Uterus (tissue), 4 donors: ENCODE results near the gene THBS2. TPM values are rescaled to one million over a fixed set of nuclear protein-coding genes. Genes with fewer than 3 reads are reported as not detected.
A peak's percentile ranks its signal among the peaks of the same experiment; 100 is the strongest.

Experiments
- DNase-seq, 2 donors: peaks; one replicate each; pipeline ENCODE4 v3.0.0-alpha.2; 2019 to 2020
- H3K27ac ChIP-seq, 2 donors: fragments of 200-600 bp; sonication (generic); 1 replicate in 1 of 2; 2 replicates in 1 of 2; pipeline ENCODE4 v1.5.1; 2016 to 2018
- H3K27me3 ChIP-seq, 2 donors: fragments of 200-600 bp; sonication (generic); one replicate each; pipeline ENCODE4 v1.5.1; 2018 to 2019; ENCODE audit warnings: control low read depth in 1 of 2
- H3K36me3 ChIP-seq, 2 donors: fragments of 200-600 bp; sonication (generic); one replicate each; pipeline ENCODE4 v1.5.1; 2019; ENCODE audit warnings: control low read depth in 1 of 2
- H3K4me1 ChIP-seq, 2 donors: fragments of 200-600 bp; sonication (generic); one replicate each; pipeline ENCODE4 v1.5.1; 2018 to 2019; ENCODE audit warnings: control low read depth in 1 of 2
- H3K4me3 ChIP-seq, 2 donors: fragments of 200-600 bp; sonication (generic); 1 replicate in 1 of 2; 2 replicates in 1 of 2; pipeline ENCODE4 v1.5.1; 2018 to 2019; ENCODE audit warnings: mild to moderate bottlenecking in 1 of 2
- H3K9me3 ChIP-seq, 2 donors: fragments of 200-600 bp; sonication (generic); one replicate each; pipeline ENCODE4 v1.5.1; 2019; ENCODE audit warnings: control low read depth in 1 of 2
- POLR2A ChIP-seq, 2 donors: fragments of 450-650 bp; IDR thresholded peaks; one replicate each; pipeline ENCODE4 v1.6.1; 2016; ENCODE audit warnings: antibody characterized with exemption in 2 of 2, mild to moderate bottlenecking in 1 of 2, moderate library complexity in 1 of 2
- intact Hi-C: fragments of 100-400 bp; cut with DNase I; formaldehyde crosslinking; loops from one replicate; pipeline ENCODE4 v1.15.1; 2023; ENCODE audit warnings: low total_unique reads
- total RNA-seq, 4 donors: library from RNA; depleted of rRNA in 3 of 4; stranded (reverse); fragments of >200 nt in 3 of 4; gene quantifications; one replicate each; pipeline versions ENCODE4 v1.1.0 to v1.2.4, GENCODE V29; 2014 to 2023
- TF ChIP-seq, protein P1 (sequence below), 4 experiments: fragments of 200-600 bp in 2 of 4; fragments of 450-650 bp in 2 of 4; sonication (generic) in 2 of 4; IDR thresholded peaks; one replicate each; pipeline ENCODE4 v1.5.1; 2016 to 2019; ENCODE audit warnings: antibody characterized with exemption in 4 of 4, mild to moderate bottlenecking in 2 of 4, moderate library complexity in 1 of 4
- donor health status: DM: yes; HTN: yes; CAD: no.

The THBS2 gene
- total RNA-seq, 4 donors from 2014 or later, result 84.0 to 224 (median 136) TPM

DNA sequence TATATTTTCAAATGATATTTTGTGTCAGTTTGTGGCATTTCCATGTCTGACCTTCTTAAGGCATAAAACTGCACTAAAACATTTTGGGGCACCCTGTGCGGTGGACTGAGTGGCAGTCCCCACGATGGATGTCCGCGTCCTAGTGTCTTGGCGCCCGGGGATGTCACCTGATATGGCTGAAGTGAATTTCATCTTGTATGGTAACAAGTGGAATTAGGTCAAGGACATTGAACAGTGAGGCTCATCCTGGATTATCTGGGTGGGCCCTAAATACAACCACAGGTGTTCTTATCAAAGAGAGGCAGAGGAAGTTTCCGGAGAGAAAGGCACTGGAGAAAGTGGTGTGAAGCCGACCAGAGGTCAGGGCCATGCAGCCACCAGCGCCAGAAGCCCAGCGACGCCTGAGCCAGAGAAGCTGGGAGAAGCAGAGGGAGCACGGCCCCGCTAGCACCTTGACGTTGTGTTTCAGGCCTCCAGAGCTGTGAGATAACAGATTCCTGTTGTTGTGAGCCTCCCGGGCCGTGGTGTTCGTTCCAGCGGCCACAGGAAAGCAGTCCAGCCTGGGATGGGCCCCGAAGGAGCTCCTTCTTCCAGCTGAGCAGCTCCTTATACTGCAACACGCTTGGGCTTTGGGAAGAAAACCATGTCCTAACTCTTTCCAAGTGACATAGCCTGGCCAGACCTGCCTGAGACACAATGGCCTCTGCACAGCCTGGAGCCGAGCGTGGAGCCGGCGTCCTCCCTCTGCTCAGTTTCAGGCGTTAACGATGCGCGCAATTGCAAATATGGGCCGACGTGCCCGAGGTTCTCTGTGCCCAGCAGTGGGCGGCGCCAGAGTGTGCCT, 22.5 kb downstream of the THBS2 start:
- peak in 1 of 2 donors; percentile 17 for DNase-seq
- Histone ChIP-seq H3K4me3 (no peak overlapping the region), H3K4me1 (no peaks in the 10 kb centered on the region), H3K36me3 (no peaks in the 10 kb centered on the region), H3K27ac (peak overlapping the region in 1 of 2 donors; percentile 21), H3K27me3 (no peaks in the 10 kb centered on the region), H3K9me3 (no peaks in the 10 kb centered on the region)
- TF ChIP-seq, protein P1, sequence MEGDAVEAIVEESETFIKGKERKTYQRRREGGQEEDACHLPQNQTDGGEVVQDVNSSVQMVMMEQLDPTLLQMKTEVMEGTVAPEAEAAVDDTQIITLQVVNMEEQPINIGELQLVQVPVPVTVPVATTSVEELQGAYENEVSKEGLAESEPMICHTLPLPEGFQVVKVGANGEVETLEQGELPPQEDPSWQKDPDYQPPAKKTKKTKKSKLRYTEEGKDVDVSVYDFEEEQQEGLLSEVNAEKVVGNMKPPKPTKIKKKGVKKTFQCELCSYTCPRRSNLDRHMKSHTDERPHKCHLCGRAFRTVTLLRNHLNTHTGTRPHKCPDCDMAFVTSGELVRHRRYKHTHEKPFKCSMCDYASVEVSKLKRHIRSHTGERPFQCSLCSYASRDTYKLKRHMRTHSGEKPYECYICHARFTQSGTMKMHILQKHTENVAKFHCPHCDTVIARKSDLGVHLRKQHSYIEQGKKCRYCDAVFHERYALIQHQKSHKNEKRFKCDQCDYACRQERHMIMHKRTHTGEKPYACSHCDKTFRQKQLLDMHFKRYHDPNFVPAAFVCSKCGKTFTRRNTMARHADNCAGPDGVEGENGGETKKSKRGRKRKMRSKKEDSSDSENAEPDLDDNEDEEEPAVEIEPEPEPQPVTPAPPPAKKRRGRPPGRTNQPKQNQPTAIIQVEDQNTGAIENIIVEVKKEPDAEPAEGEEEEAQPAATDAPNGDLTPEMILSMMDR (IDR thresholded peaks at IDR 0.05), result no peak
- TF ChIP-seq POLR2A (IDR thresholded peaks at IDR 0.05), result no peak
- intact Hi-C loops, result no loop called here

DNA sequence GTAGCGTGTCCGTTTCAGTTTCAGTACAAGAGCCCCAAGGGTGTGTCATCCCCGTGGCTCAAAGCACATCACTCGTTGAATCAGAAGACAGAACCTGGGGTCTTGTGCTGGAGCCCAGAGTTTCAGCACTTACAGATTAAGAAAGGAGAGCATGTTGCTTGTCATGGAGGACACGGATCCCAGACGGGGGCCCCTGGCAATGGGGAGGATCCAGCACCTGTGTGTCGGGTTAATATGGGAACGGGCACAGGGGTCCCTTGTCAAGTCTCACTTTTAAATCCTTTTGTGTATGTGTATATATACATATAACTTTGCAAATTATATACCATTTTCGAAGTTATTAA, 23.4 kb downstream of the THBS2 start:
- intact Hi-C loops, result no loop called here
- no peaks in the 10 kb centered on the region for H3K4me1 ChIP-seq
- no peaks in the 10 kb centered on the region for H3K27me3 ChIP-seq
- no peak overlapping the region for H3K4me3 ChIP-seq
- H3K9me3 ChIP-seq, result no peaks in the 10 kb centered on the region
- TF ChIP-seq POLR2A (IDR thresholded peaks at IDR 0.05), result no peak
- TF ChIP-seq, protein P1 (IDR thresholded peaks at IDR 0.05), result no peak
- no peaks in the 10 kb centered on the region for H3K36me3 ChIP-seq
- DNase-seq, result peak in 1 of 2 donors; percentile 13
- peak overlapping the region; percentile 41 to 46 for H3K27ac ChIP-seq

DNA sequence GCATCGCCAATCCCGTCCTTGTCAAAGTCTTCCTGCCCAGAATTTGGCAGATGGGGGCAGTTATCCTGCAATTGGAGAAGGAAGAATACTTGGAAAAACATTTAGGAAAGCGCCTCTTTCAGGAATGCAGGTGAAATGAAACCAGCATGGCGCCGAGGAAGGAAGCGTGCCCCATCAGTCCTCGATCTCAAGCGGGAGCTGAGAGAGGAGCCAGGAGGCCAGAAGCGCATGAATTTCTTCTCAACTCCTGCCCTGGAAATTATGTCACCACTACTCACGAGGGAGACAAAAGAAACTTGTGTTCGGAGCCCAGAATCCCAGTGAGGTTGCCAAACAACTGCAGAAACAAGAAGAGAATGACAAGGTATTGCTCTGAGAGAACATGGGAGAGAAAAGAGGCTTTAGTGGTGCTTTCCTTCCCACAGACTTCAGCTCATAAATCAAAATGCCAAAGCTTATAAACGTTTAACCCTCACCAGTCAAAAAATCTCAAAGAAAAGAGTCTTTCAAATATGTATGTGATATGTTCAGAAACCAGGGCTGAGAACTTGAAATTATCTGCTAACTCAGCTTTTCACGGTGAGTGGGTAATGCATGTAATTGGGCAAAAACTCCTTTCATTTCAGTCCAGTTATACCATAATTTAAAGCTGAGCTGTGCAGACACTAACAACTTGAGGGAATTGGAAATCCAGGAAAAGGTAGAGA, 23.9 kb downstream of the THBS2 start:
- peak; percentile 32 to 47 for DNase-seq
- no peaks in the 10 kb centered on the region for H3K9me3 ChIP-seq
- peak overlapping the region; percentile 41 to 46 for H3K27ac ChIP-seq
- no peaks in the 10 kb centered on the region for H3K36me3 ChIP-seq
- TF ChIP-seq, protein P1 (IDR thresholded peaks at IDR 0.05), result no peak
- TF ChIP-seq POLR2A (IDR thresholded peaks at IDR 0.05), result no peak
- no peaks in the 10 kb centered on the region for H3K27me3 ChIP-seq
- peaks cover 0 to 3% of the 10 kb centered on the region in 2 donors for H3K4me1 ChIP-seq
- H3K4me3 ChIP-seq, result no peak overlapping the region
- intact Hi-C loops, result no loop called here

DNA sequence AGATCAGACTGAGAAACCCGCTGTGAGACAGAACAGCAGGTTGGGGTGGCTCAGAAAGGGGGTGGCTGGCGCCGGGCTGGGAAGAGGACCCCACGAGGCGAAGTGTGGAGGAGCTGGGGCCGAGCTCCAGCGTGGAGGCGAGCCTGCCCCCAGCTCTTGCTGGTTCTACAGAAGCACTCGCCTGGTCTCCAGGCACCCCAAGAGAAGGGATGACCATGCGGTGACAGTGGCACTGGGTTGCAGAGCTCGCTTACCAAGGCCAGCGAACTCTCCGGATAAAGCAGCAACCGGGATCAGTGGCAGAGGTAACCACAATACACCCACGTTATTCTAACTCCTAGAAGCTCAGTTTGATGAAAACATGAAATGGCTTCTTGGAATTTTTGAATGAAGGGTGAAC, 26.5 kb downstream of the THBS2 start:
- Histone ChIP-seq H3K4me3 (no peak overlapping the region), H3K27me3 (no peaks in the 10 kb centered on the region), H3K4me1 (peaks cover 0 to 5% of the 10 kb centered on the region in 2 donors), H3K27ac (no peak overlapping the region), H3K36me3 (no peaks in the 10 kb centered on the region), H3K9me3 (no peaks in the 10 kb centered on the region)
- no peak for DNase-seq
- TF ChIP-seq, protein P1 (IDR thresholded peaks at IDR 0.05), result no peak
- TF ChIP-seq POLR2A (IDR thresholded peaks at IDR 0.05), result no peak
- intact Hi-C loops, result no loop called here

DNA sequence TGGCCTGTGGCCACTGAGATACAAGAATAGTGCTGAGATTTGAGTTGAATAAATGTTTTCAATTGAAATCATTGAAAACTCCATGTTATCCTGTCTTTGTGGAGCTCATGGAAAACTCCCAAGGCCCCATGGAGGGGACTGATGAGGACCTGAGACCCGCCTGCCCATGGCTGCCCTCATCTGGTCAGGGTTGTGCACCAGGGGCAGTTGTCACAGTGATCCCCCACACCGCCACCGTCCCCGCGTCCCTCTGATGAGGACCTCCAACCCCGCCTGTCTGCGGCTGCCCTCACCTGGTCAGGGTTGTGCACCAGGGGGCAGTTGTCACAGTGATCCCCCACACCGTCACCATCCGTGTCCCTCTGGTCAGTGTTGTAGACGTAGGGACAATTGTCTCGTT, 27.8 kb downstream of the THBS2 start:
- Histone ChIP-seq H3K9me3 (no peaks in the 10 kb centered on the region), H3K4me1 (peaks cover 0 to 5% of the 10 kb centered on the region in 2 donors), H3K27ac (peak overlapping the region; percentile 71 to 81), H3K36me3 (no peaks in the 10 kb centered on the region), H3K27me3 (no peaks in the 10 kb centered on the region), H3K4me3 (no peak overlapping the region)
- no peak for DNase-seq
- intact Hi-C loops, result no loop called here
- TF ChIP-seq POLR2A (IDR thresholded peaks at IDR 0.05), result no peak
- TF ChIP-seq, protein P1 (IDR thresholded peaks at IDR 0.05), result no peak
